A204.1 (cell line): ENCODE data around the gene WDR33.

ENCODE experiments used
- FAIRE-seq: peaks from 2 replicates; lab custom pipeline; 2012; peaks lifted over from hg19 to GRCh38; lab: Jason Lieb, UNC

Gene WDR33

DNA sequence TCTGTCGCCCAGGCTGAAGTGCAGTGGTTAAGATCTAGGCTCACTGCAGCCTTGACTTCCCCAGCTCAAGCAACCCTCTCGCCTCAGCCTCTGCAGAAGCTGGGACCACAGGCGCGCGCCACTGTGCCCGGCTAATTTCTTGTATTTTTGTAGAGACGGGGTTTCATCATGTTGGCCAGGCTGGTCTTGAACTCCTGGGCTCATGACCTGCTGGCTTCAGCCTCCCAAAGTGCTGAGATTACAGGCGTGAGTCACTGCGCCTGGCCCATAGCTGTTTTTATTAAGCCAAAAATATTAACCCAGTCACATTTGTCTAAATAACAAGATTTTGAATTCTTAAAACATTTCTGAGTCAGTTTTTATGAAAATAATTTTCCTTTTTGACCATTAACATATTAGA, 116.0 kb downstream of the WDR33 start:
- no peak for FAIRE-seq

DNA sequence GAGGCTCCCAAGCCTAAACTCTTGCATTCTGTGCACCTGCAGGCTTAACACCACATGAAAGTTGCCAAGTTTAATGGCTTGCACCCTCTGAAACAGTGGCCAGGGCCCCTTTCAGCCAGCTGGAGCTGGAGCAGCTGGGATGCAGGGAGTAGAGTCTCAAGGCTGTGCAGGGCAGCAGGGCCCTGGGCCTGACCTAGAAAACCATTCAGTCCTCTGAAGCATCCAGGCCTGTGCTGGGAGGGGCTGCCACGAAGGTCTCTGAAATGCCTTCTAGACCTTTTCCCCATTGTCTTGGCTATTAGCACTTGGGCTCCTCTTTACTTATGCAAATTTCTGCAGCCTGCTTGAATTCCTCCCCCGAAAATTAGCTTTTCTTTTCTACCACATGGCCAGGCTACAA, 120.3 kb downstream of the WDR33 start:
- no peak for FAIRE-seq

DNA sequence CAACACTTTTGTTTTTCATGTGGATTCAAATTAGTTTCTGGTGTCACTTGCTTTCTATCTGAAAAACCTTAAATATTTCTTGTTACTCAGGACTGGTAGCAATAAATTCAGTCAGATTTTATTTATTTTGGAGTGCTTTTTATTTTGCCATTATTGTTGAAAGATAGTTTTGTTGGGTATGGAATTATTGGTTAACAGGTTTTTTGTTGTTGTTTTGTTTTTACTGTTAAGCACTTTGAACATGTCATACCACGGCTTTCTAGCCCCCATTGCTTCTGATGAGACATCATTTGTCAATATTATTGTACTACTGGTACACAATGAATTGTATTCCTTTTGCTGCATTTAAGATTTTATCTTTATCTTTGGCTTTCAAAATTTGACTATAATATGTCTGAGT, 122.6 kb downstream of the WDR33 start:
- no peak for FAIRE-seq

DNA sequence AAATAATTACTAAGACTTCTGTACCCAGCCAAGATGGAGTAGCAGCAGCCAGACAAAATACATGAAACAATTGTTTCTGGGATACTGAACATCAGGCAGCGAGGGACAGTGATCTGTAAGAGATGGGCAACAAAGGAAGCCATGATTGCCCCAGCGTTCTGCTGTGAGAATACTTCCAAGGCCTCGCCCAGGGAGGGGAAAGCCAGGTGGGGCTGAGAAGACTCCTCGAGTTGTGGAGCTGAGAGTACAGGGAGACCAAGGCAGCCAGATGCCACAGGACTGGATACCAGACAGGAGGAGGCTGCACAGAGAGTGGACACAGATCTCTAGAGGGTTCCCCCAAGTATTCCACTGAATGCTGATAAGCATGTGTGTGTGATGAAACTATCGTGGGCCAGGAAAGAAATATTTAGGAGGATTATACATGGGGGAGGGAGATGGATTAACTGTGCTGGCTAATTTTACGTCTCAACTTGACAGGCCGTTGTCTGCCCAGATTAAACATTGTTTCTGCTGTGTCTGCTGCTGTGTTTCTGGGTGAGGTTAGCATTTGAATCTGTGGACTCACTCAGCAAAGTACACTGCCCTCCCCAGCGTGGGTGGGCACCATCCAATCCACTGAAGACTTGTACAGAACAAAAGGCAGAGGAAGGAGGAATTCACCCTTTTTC, 125.4 kb downstream of the WDR33 start:
- no peak for FAIRE-seq

DNA sequence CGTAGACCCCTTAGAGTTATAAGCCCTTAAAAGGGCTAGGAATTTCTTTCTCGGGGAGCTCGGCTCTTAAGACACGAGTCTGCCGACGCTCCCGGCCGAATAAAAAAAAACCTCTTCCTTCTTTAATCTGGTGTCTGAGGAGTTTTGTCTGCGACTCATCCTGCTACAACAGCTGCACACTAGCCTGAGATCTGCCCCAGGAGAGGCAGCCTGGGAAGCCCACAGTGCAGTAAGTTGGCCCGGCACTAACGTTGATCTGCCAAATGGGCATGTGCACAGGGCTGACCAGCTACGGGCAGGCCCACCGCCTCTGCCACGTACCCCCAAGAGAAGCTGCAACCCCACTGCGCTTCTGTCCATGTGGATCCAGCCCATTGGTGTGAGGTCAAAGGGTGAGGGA, 127.2 kb downstream of the WDR33 start:
- FAIRE-seq = no peak

DNA sequence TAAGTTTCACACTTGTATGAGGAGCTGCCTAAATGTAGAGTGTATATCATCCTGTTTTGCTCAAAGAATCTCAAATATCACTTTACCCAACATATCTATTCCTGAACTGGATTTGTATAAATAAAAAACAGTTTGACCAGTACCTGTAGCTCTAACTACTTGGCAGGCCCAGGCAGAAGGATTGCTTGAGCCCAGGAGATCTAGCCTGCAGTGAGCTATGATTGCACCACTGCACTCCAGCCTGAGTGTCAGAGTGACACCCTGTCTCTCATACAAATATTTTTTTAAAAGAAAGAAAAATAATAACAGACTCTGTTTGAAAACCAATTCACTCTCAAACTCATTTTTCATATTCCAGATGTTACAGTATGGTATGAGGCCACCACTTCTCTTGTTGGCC, 127.9 kb downstream of the WDR33 start:
- FAIRE-seq = no peak

DNA sequence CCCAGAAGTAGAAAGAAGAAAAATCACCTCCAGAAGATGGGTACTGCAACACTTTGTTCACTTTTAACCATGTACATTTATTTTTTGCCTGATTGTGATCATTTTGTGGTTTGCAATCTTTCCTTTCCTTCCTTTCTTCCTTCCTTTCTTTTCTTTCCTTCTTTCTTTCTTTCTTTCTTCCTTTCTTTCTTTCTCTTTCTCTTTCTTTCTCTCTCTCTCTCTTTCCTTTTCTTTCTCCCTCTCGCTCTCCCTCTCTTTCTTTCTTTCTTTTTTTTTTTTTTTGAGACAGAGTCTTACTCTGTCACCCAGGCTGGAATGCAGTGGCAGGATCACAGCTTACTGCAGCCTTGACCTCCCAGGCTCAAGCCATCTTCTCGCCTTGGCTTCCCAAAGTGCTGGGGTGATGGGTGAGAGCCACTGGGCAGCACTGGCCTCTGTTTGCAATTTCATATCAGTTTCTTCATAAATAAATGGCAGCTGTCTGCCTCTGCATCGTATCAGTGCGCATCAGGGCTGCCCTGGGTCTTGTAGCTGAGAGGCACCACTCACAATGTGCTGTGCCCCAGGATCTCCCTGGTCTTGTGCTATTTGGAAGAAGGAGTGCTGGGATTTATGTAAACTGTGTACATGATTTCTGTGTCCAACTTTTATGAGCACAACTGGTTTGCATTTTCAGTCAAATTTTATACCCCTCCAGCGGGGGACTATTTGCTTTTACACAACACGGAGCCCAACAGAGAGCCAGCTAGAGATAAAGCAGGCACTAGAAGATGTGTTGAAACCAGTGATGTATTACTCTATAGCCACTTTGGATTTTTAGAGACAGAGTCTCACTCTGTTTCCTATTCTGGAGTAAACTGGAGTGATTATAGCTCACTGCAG, 128.8 kb downstream of the WDR33 start:
- no peak for FAIRE-seq

DNA sequence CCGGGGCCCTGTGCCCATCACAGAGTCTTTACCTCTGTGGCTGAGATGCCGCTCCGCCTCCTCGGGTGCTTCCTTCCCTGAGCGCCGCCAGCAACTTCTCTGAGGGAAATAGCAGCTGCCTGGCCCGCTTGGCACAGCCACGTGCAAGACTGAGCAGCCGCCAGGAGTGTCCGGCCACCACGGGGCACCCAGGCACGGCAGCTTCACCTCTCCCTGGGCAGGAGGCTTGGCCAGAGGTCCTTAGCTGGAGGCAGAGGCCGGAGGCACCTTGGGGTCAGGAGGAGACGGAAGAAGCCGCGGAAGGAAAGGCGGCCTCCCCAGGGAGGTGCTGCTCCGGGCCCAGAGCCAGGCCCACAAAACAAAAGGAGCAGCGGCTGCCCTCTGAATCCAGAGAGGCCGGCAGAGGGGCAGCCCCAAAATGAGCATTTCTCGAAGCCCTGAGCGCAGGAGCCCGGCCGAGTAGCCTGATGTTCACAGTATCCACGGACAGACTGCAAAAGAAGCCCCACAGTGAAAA, 129.6 kb downstream of the WDR33 start:
- FAIRE-seq = no peak

DNA sequence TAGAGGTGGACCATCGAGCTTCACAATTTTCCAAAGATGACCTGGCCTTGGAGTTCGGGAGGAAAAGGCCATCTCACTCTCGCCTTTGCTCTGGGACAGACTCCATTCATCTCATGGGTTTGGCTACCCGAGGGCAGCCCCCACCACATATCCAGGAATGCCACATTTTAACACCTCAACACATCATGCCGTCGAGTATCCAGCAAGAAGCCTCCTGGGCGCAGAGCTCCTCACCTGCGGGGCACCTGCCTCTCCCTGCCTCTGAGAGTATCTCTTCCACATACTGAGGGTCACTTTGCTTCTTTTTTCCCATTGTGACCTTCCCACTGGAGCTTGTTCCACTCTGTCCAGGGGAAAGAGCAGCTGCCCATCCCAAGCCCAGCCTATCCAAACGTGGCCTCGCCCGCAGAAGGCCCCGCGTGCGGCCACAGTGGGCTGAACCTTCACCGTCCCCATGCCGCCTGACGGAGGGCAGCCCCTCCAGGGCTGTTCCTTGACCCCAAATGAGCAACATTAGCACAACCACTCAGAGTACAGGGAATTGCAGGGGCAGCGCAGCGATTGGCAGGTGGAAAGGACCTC, 130.2 kb downstream of the WDR33 start:
- FAIRE-seq = no peak

DNA sequence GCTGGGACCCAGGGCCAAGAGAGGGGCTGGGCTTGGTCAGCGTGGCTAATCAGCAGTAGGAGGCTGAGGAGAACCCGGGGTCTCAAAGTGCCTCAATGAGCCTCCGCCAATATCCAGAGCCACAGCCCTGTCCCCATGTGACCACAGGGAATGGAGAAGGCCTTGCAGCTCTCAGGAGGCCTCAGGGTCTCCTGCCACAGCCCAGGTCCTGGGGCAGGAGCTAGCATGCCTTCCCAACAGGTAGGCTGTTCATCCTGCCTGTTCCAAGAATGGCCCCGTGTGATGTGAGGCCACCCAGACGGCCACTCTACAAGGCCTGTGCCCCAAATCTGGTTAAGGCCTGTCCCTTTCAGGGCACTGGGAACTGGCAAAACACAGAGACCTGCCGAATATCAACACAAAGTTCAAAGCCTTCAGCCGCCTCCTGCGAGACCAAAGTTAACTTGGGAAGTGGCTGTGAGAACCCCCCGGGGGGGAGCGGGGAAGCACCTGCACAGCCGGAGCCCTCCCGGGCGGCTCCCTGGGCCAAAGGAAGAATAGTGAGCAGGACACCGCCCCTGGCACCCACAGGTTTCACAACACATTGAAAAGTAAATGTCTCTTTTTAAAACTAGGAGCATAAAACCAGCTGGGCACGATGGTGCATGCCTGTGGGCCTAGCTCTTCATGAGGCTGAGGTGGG, 131.2 kb downstream of the WDR33 start:
- FAIRE-seq = no peak

DNA sequence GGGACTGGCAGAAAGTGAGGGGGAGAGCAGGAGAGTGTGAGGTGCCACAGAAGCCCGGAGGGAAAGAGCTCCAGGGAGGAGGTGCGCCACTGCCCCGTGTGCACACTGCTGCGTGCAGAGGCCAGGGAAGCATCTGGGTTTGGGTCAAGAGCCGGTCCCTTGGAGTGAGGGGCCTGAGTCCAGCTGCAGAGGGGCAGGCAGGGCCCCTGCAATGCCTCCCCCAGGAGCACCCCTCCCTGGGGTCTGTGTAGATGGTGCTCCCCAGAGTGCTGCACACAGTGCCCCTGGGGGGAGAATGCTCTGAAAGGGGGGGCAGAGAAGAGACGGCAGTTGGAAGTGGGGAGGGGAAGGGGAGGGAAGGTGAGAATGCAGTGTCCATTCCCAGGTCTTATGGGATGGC, 132.0 kb downstream of the WDR33 start:
- no peak for FAIRE-seq

DNA sequence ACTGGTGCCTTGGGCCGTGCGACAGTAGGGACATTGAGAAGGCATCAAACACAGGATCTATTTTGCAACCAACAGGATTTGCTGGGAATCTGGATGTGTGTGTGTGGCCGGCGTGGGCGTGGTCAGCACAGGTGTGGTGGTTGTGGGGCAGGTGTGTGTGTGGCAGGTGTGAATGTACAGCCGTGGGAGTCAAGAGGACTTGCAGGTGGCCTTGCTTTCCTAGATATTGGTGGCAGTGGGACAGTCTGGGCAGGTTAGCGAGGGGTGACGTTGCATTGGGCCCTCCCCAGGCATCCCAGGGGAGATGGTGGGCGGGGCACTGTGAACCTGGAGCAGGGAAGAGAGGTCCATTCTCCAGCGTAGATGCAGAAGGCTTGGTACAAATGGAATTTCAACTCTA, 132.4 kb downstream of the WDR33 start:
- no peak for FAIRE-seq

DNA sequence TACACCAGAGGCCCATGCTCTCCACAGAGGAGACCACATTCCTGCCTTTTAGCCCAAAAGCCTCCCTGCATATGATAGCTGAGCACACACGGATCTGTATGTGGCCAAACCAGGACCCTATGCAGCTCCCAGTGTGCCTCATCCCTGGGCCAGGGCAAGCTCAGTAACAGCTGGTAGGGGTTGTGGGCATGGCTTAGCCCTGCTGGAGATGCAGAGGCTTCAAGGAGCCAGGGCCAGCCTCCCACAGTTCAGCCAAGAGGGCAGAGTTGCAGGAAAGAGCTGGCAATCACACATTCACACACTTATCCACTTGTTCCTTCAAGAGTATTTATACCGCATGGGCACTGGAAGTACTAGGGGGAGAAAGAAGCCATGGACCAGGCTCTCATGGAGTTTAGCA, 134.1 kb downstream of the WDR33 start:
- no peak for FAIRE-seq

DNA sequence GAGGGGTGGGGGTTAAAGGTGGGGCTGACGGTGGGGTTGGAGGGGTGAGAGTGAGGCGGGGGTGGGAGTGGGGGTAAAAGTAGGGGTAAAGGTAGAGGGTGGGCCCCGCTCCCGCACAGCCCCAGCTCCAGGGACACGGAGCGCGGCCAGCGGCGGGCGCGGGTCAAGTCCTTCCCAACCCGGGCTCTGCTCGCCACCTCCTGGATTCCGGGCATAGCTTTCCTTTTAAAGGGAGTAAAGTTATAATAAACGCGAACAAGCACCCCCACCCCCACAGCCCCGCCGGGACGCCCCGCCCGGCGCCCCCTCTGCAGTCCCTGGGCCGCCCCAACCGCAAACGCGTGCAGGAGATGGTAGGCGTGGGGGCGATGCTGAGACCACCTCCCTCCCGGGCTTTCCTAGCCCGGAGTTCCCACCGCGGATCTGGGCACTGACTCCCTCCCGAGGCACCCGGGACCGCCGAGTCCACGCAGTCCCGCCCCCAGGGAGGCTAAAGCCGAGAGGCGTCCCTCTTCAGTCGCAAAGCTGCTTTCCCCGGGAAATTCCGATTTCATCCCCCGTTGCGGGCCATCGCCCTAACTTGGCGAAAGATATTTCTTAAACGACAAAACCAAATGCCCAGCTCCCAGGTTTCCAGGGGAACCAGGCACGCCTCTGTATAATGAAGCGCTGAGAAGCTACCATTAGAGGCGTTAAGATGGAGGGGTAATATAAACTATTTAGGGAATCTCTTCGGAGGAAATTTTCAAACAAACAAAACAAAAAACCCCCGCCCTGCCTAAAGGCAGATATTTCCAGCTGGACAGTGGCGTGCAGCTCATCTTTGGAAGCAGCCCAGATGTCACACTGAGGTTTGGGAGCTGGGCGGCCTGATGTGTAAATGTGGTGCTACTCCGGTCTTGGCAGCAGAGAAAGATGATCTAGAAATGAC, 135.4 kb downstream of the WDR33 start, which contains the start of gene LIMS2:
TSS of gene LIMS2 (minus strand) at position 200 of the 931 bp plus-strand sequence. CDS start 506 bp downstream, outside the sequence.
- no peak for FAIRE-seq

DNA sequence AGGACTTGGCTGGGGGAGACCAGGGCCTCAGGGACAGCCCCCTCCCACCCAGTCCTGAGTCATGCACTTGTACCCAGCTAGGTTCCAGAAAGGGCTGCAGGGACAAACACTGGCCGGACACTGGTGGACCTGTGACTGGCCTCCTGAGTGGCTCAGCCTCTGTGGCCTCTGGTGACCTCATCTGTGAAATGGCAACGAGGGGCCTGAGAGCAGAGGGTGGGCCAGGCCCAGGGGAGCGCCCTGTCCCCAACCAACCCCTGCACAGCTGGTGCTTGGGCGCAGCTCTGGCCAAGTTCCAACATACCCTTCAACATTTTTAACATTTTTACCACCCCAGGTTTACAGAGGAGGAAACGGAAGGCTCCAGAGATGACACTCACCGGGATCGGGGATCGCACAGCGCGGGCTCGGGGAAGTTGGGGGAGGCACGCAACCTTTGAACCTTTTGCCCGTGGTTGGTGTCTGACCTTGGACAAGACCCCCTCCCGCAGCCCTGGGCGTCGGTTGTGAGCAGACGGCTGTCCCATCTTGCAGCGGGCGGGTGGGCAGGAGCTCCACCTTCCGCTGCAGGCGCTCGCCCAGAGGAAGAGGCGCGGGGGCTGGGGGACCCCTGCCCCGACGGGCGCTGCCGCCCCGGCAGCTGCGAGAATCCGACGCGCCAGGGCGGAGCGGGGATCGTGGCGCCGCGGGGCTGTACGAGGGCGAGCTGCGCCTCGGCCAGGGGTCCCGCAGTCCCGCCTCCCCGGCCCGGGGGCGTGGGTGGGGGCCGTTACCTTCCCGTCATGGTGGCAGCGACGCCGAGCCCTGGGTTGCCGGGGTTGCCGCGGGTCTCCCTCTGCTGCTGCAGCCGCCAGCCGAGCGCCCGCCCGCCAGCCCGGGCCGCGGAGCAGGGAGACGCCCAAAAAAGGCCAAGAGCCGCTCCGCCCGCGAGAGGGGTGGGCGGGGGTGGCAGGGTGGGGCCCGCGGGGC, 136.4 kb downstream of the WDR33 start:
- no peak for FAIRE-seq

DNA sequence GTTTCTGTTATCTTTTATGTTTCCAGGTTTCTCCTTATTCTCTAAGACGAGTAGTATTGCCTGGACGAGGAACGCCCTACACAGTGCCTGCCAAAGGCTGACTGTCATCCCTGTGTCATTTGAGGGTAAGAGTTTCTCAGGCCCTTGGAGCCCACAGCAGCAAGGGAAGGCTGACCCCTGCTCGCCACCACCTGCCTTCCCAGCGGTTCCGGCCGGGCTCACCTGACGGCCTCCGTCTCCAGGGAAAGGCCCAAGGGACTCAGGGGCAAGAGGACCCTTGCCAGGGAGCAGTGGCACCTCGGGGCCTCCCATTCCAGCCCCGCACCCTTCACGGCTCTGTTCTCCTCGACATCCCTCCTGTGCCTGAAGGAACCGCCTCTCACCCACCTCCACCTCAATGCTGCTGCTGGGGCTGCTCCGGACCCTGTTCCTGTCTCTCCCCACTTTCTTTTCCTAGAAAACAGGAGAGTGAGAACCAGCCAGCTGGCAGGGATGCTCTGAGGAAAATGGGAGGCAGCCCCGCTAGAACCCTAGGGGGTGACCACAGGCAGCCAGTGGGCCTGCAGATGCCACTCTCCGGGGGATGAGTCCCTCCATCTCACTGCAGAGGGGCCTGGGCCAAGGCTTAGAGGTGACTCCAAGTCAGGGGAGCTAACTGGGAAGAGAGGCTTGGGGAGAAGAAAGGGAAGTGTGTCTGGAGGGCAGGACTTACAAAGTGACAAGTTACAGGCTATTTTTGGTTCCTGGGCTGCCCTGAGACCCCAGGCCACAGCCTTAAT, 137.5 kb downstream of the WDR33 start:
- no peak for FAIRE-seq

DNA sequence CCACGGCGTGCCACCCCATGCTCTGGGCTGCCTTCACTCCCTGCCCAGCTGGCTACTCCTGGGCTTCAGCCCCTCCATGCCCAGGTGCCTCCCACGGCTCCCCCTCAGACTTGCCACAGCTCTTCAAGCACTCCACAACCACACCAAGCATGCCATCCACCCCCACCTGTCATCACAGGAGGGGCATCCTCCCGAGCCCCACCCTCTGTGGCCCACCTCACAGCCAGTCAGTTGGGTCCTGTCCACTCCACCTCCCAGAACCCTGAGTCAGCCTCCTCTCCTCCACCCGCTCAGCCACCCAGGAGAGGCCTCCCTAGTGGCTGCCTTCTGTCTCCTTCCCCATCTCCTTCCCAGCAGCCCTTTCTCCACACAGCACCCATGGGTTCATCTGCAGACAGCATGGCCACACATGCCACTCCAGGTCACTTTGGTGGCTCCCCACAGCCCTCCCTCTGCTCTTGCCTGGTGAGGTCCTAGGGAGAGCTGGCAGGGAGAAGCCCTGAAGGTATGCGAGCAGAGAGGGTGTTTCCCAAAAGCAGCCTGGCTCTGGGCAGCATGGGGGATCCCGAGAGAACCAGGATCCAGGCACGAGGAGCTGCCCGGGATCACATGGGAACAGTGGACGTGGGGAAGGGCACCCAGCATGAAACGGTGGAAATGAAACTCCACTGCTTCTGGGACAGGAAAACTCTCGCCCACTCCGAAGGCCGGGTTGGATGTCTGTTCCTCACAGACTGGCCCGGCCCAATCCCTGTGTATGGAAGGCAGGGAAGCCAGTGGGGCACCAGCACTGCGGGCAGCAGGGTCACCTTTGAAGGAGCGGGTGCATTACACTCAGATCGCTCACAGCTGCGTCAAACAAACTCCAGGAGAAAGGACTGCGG, 138.4 kb downstream of the WDR33 start:
- no peak for FAIRE-seq

DNA sequence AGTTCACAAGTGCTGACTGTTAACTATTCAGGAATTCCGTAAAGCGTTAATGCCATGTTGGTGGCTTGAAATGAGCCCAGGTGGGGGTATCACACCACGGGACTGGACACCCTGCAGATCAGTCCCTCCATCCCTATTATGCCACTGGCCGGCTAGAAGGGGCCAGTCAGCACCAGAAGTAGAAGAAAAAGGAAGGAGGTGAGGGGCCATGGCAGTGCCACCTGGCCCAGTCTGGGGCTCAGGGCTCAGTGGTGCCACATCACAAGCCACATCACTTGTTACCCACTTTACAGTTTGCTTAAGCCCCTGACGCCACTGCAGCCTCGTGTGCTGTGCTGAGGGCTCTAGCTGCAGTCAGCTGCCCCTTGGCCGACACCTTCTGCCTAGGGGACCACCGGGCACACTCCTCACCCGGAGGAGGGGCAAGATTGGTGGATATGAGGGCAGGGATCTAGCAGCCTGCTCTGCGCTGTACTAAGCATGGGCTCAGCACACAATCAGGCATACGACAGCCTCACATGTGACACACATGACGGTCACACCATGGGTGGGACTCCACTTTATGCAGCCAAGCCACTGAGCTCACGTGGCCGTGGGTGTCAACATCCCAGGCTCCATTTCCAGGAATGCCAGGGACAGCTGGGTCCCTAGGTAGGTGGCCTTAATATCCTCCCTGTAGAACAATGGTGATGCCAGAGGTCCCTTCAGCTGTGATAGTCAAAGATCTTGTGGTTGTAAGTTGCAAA, 139.2 kb downstream of the WDR33 start:
- FAIRE-seq = no peak
